IPS-NIHi7 (cell line): ENCODE measurements around the gene AMACR.
"Not testable (repeated sequence)": the region's sequence is repeated elsewhere in the genome, so short reads cannot be mapped to it uniquely, and the experiment has no call there.

ENCODE experiments used
- DNase-seq: peaks from one replicate; pipeline ENCODE4 v3.0.0; 2012; ENCODE audit warnings: mixed read lengths; ENCODE audit errors: extremely low spot score

AMACR gene

DNA sequence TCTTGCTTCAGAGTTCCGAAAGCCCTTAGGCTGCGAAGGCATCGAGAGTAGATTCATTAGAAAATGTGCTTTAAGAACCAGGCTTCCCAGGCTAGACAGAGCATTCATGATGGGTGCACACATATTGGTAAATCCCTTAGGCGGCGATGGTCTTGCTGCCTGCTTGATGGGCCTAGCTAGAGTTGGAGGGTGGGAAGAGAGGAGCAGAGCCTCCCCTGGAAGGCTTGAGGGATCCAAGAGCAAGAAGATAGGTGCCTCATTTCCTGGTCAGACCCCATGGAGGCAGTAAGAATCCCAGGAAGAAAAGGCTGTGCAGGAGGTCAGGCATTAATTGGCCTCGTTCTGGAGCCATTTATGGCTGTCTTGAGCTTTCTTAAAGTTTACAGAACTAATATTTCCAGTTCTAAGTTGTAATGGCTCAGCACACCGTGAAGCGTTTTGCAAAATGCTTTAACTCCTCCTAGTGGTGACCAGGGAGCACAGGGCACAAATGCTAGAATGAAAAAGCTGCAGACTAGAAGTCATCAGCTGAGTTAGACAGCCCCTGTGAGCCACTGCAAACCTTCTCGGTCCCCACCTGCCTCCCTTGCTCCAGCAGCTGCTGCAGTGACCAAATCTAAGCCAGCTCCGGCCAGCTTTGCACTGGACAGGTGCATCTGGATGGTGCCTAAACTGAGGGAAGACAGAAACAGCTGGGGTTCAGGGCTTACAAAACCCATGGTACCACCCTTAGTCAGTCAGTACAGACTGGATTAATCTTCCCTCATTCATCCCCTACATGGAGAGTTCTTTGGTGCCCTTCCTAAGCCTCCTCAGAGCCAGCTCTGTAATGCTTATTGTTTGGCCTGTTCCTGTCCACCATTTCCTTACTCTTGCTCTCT lies 38.0 kb downstream of the AMACR start:
- DNase-seq, result peak; percentile 84

DNA sequence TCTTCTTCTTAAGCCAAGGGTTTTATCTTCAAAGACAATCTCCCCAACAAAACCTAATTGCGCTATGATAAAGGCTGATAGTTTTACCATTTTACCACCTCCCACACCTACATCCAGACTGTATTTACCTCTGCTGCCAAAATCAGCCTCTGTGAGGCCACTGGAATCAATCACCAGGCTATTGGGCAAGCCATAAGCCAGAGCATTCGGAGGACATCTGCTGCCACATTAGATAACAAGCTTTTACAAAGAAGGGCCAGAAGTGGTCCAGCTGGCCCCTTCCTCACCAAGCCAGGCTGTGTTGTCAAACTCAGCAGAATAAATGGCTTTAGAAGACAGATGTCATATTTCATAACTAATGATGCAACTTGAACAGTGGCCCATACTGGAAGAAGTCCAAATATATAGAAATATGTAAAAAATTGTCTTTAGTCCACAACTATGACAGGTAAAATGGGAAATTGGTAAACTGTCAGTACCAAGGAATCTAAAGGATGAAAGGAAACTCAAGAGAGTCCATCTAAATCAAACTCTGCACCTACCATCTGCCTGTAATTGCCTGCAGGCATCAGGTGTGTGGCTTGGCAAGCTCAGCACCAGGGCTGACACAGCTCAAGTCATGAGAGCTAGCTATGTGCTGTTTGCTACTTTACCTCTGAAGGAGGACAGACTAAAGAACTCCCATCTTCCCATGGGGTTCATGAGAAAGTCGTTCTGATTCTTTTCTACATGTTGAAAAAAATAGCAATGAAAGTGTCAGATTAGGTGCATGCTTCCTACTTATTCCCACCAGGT lies 39.4 kb downstream of the AMACR start:
- DNase-seq, result no peak

DNA sequence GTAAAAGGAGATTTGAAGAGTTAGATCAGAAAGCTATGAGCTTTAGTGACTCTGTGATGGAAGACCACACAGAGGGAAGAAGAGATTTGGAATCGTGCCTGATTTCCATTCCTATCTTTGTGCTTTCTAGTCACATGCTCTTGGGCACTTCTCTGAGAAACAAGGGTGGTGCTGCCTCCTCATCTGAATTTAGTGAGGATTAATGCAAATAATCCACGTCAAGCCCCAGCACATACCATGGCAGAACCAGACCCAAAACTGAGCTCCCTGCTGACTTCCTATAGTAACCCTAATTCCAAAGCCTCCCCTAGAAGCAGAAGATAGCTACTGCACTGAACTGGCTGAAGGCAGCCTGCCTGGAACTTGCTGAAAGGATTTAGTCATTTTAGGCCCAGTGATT lies 41.0 kb downstream of the AMACR start:
- no peak for DNase-seq

DNA sequence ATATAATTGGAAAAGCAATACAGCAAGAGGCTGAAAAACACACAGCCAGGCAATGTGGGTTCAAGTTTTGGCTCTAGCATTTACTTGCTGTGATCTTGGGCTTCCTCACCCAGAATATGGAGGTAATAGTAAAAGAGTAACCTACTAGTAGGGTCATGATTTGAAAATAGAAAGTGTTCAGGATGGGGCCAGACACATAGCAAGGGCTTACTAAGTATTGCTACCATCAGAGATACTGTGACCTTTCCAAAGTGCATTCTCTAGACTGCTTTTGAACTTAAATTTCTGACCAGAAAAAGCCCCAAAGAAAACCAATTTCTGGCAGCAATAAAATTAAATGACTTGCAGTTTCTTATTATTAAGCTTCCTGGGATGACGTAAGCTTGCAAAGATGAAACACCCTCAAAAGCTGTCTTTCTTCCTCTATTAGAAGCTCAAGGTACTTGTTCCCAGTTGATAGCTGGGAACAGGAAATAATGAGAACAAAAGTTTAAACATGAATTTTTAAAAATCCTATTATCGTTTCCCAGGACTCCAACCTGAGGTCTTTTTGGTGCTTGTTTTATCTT lies 43.6 kb downstream of the AMACR start:
- no peak for DNase-seq

DNA sequence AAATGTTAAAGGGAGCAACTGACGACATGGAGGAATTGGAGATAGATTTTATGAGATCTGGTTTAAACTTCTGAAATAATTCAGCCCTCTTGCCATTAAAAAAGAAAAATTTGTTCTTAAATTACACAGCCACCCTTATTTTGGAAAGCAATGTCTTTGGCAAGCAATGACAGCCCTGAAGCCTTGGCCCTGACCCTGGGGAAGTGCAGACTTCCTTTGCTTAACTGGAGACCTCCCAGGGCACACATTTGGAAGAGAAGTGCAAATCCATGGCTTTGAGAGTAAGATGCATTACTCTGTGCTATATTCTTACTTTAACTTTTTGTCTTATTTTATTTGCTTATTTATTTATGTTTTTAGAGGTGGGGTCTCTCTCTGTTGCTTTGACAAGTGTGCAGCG lies 49.7 kb downstream of the AMACR start:
- no peak for DNase-seq

DNA sequence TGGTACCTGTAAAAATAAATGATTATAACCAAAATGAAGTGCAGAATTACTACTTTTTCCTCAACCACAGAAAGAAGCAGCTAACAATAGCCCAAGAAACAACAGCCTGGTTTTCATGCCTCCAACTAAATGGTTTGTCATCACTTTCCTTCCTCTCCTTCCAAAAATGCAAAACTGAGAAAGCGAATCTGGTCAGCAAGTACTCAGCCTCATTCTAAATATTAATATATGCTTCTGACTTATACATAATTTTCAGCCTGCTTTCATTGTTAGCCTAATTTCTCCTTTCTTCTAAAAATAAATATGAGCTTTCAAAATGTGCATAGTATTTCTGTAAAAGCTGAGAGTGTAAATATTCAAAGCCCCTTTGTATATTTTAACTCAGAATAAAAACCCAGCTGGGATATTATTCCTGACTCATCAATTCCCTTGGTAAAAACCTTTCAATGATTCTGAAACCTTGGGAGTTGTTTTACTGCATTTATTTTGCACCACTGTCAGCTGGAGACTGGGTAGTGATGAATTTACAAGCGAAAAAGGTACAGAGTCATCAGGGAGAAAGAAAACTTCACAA lies 50.2 kb downstream of the AMACR start:
- DNase-seq, result no peak

DNA sequence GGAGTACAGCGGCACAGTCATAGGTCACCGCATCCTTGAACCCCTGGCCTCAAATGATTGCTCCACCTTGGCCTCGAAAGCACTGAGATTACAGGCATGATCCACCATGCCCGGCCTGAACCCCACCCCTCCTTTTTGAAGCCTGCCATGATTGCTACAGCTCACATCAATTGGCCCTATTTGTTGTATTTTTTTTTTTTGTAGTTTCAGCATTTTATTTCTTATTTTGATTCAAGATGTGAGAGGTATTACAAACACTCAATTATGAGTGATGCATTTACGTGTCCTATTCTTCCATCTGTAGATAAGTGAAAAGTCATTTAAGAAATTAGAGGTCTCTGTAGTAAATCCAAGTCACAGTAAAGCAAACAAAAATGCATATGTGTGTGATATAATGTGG lies 55.7 kb downstream of the AMACR start:
- not testable (repeated sequence) for DNase-seq

DNA sequence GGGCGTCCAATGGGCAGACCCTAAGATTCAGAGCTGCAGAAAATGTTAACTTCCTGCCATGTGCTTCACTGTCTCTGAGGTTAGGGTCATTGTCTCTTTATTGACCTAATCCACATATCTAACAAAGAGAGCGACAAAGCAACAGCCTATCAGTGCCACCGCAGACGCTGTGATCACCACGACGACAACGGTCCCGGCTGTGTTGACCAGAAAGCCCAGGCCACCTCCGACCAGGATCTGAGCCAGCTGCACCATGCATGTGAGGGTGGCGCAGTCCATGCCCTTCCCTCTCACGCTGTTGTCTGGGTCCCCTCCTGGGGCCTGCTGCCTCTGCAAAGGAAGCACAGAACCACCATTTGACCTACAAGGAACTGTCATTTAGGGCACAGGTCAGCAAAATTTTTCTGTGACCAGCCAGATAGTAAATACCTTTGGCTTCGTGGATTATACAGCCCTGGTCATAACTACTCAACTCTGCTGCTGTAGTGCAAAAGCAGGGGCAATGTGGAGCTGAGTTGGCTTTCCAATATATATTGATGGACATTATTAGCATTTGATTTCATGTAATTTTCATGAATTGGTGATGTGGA lies 63.2 kb downstream of the AMACR start:
- peak; percentile 31 for DNase-seq

DNA sequence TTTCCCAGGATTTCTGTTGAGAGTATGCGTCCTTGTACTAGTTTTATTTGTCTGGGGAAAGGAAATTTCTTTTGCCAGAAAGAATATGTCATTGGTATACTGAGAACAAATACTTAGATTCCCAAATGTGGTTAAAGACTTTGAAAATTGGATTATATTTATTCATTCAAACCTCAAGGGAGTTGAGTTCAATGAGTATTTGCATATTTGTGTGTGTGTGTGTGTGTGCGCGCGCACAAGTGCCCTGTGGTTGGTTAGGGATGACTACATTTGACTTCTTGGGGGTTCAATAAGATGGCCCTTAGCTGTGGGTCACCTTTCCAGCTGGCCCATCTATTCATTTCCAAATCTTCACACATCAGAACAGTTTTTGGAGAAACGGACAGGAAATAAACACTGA lies 66.8 kb downstream of the AMACR start:
- DNase-seq, result no peak

DNA sequence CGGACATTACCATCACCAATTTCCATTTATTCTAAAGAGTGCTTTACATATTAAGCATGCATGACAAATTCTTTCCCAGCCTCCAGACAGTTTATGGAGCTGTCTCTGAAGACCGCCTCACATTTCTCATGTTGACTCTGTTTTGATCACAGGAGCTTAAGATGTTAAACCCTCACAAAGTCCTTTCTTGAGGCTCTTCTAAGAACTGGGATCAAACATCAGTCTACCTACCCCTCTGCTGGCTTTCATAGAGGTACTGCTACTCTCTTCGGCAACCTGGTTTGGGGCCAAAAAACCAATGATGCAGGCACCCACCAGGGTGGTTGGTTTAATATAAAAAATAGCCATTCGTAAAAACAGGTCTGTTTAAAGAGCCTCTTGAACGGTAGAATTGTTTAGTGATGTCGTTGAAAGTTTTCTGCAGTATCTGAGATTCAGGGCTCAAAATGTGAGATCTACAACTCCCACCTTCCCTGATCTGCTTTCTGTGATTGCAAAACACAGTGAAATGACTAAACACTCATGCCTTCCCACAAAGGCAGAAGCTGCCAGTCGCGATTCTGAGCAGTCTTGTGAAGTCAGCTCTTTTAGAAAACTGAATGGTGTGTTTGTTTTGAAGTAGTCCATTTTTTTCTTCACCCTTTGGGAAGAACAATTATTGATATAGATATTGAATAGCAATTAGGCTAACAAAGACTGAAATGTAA lies 68.1 kb downstream of the AMACR start:
- no peak for DNase-seq

DNA sequence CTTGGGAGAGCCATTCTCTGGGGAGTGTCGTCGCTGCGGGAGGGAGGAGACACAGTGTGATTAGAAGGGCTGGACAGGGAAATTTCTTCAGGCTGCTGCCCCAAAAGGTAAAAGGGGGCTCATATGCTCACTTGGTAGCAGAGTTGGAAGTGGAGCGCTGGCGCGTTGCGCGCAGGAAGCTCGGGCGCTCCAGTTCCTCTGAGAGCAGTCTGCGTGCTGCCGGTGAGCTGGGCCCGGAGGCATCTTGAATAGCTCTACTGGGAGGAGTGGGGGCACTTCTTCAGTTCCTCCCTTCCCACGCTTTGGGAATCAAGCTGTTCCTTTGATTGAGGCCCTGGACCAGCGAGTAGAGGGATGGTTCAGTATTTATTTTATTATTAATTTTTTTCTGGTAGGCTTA lies 69.0 kb downstream of the AMACR start:
- DNase-seq, result no peak

DNA sequence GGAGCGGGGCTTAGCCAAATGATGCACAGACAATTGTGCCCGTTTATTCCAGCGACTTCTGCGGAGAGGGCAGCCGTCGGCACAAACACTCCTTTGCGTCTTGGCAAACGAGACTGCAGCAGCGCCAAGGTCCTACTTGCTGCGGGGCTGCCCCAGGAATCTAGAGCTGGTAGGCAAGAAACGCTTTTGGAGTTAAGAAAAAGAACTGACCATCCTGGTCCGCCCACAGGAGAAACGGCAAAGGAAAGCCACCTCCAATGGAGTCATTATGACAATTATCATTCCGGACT lies 69.4 kb downstream of the AMACR start:
- DNase-seq, result no peak

DNA sequence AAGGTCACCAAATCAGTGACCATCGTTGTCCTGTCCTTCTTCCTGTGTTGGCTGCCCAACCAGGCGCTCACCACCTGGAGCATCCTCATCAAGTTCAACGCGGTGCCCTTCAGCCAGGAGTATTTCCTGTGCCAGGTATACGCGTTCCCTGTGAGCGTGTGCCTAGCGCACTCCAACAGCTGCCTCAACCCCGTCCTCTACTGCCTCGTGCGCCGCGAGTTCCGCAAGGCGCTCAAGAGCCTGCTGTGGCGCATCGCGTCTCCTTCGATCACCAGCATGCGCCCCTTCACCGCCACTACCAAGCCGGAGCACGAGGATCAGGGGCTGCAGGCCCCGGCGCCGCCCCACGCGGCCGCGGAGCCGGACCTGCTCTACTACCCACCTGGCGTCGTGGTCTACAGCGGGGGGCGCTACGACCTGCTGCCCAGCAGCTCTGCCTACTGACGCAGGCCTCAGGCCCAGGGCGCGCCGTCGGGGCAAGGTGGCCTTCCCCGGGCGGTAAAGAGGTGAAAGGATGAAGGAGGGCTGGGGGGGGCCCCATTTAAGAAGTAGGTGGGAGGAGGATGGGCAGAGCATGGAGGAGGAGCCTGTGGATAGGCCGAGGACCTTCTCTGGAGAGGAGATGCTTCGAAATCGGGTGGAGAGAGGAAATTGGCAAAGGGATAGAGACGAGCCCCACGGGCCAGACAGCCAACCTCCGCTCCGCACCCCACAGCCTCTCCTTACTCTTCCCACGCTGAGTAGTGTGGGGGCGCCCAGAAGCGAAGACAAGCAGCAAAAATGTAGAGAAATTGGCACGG lies 69.9 kb downstream of the AMACR start:
- no peak for DNase-seq

DNA sequence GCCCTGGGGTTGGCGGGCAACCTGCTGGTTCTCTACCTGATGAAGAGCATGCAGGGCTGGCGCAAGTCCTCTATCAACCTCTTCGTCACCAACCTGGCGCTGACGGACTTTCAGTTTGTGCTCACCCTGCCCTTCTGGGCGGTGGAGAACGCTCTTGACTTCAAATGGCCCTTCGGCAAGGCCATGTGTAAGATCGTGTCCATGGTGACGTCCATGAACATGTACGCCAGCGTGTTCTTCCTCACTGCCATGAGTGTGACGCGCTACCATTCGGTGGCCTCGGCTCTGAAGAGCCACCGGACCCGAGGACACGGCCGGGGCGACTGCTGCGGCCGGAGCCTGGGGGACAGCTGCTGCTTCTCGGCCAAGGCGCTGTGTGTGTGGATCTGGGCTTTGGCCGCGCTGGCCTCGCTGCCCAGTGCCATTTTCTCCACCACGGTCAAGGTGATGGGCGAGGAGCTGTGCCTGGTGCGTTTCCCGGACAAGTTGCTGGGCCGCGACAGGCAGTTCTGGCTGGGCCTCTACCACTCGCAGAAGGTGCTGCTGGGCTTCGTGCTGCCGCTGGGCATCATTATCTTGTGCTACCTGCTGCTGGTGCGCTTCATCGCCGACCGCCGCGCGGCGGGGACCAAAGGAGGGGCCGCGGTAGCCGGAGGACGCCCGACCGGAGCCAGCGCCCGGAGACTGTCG lies 70.7 kb downstream of the AMACR start:
- no peak for DNase-seq

DNA sequence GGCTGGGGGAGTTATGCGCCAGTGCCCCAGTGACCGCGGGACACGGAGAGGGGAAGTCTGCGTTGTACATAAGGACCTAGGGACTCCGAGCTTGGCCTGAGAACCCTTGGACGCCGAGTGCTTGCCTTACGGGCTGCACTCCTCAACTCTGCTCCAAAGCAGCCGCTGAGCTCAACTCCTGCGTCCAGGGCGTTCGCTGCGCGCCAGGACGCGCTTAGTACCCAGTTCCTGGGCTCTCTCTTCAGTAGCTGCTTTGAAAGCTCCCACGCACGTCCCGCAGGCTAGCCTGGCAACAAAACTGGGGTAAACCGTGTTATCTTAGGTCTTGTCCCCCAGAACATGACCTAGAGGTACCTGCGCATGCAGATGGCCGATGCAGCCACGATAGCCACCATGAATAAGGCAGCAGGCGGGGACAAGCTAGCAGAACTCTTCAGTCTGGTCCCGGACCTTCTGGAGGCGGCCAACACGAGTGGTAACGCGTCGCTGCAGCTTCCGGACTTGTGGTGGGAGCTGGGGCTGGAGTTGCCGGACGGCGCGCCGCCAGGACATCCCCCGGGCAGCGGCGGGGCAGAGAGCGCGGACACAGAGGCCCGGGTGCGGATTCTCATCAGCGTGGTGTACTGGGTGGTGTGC lies 71.4 kb downstream of the AMACR start, which contains the start of gene RXFP3:
Gene RXFP3 (plus strand): TSS at position 6 of the 636 bp plus-strand sequence. CDS start 355 bp downstream, at position 361.
- peak; percentile 50 for DNase-seq
